Activated naive CD8-positive, alpha-beta T cell treated with anti-CD3 and anti-CD28 coated beads for 36 hours (primary cell): ENCODE measurements around the gene OPTC. TPM values are rescaled to one million over a fixed set of nuclear protein-coding genes. Genes with fewer than 3 reads are reported as not detected.
"Not testable (repeated sequence)": the region's sequence is repeated elsewhere in the genome, so short reads cannot be mapped to it uniquely, and the experiment has no call there.

ENCODE experiments used
- DNase-seq: peaks from one replicate; pipeline ENCODE4 v3.0.0; 2021
- H3K27ac Mint-ChIP-seq: one replicate; pipeline ENCODE4 v1.8.0; 2022; ENCODE audit warnings: mild to moderate bottlenecking, moderate library complexity, mixed read lengths
- H3K27me3 Mint-ChIP-seq: one replicate; pipeline ENCODE4 v1.8.0; 2022; ENCODE audit warnings: mild to moderate bottlenecking, mixed read lengths
- H3K36me3 Mint-ChIP-seq: one replicate; pipeline ENCODE4 v1.8.0; 2021; ENCODE audit warnings: mild to moderate bottlenecking, mixed read lengths
- H3K4me1 Mint-ChIP-seq: one replicate; pipeline ENCODE4 v1.8.0; 2021; ENCODE audit warnings: mixed read lengths
- H3K4me3 Mint-ChIP-seq: one replicate; pipeline ENCODE4 v1.8.0; 2022; ENCODE audit warnings: mild to moderate bottlenecking, moderate library complexity, mixed read lengths
- H3K9me3 Mint-ChIP-seq: one replicate; pipeline ENCODE4 v1.8.0; 2022; ENCODE audit warnings: mixed read lengths
- total RNA-seq, 2 experiments: library from RNA; stranded (reverse); gene quantifications; one replicate each; pipeline ENCODE4 v1.2.3, GENCODE V29; 2021

OPTC gene
- total RNA-seq: not detected

- Mint-ChIP-seq H3K36me3 (no peaks in the 10 kb centered on the region), H3K9me3 (no peaks in the 10 kb centered on the region), H3K27ac (no peak within 1 kb of the TSS), H3K4me1 (no peaks in the 10 kb centered on the region), H3K4me3 (no peak within 1 kb of the TSS), H3K27me3 (no peaks in the 10 kb centered on the region)
- no peak for DNase-seq
Measured at GRCh38 chr1:203493901-203494300, at the start of gene OPTC. TSS of gene OPTC (plus strand) at chr1:203494153. CDS start at chr1:203496006, 1,853 bp downstream.

- DNase-seq: no peak
- Mint-ChIP-seq H3K27ac (no peak overlapping the region), H3K36me3 (no peaks in the 10 kb centered on the region), H3K4me1 (no peaks in the 10 kb centered on the region), H3K4me3 (no peak overlapping the region), H3K27me3 (peaks cover 13% of the 10 kb centered on the region), H3K9me3 (no peaks in the 10 kb centered on the region)
Measured at GRCh38 chr1:203444171-203444576, 49.8 kb upstream of the OPTC start.

- Mint-ChIP-seq H3K36me3 (no peaks in the 10 kb centered on the region), H3K27me3 (peaks cover 16% of the 10 kb centered on the region), H3K9me3 (no peaks in the 10 kb centered on the region), H3K27ac (no peak overlapping the region), H3K4me3 (no peak overlapping the region), H3K4me1 (no peaks in the 10 kb centered on the region)
- DNase-seq: no peak
Measured at GRCh38 chr1:203447151-203447550, 46.8 kb upstream of the OPTC start.

- DNase-seq, H3K4me3 Mint-ChIP-seq, H3K9me3 Mint-ChIP-seq, H3K4me1 Mint-ChIP-seq, H3K27ac Mint-ChIP-seq, H3K36me3 Mint-ChIP-seq: not testable (repeated sequence)
- H3K27me3 Mint-ChIP-seq: peaks cover 19% of the 10 kb centered on the region
Measured at GRCh38 chr1:203447598-203447997, 46.4 kb upstream of the OPTC start.

GRCh38 chr1:203448521-203449061 lies 45.4 kb upstream of the OPTC start:
- DNase-seq: no peak
- H3K4me3 Mint-ChIP-seq: no peak overlapping the region
- H3K27ac Mint-ChIP-seq: no peak overlapping the region
- H3K4me1 Mint-ChIP-seq: no peaks in the 10 kb centered on the region
- H3K9me3 Mint-ChIP-seq: no peaks in the 10 kb centered on the region
- no peaks in the 10 kb centered on the region for H3K36me3 Mint-ChIP-seq
- H3K27me3 Mint-ChIP-seq: peaks cover 25% of the 10 kb centered on the region

GRCh38 chr1:203450001-203450400 lies 44.0 kb upstream of the OPTC start:
- Mint-ChIP-seq H3K4me3 (no peak overlapping the region), H3K27ac (no peak overlapping the region), H3K4me1 (no peaks in the 10 kb centered on the region), H3K27me3 (peaks cover 28% of the 10 kb centered on the region), H3K36me3 (no peaks in the 10 kb centered on the region), H3K9me3 (no peaks in the 10 kb centered on the region)
- no peak for DNase-seq

GRCh38 chr1:203450479-203451149 lies 43.3 kb upstream of the OPTC start:
- Mint-ChIP-seq H3K4me1 (no peaks in the 10 kb centered on the region), H3K9me3 (no peaks in the 10 kb centered on the region), H3K4me3 (no peak overlapping the region), H3K36me3 (no peaks in the 10 kb centered on the region), H3K27ac (no peak overlapping the region), H3K27me3 (peaks cover 28% of the 10 kb centered on the region)
- no peak for DNase-seq

- Mint-ChIP-seq H3K27ac (no peak overlapping the region), H3K36me3 (no peaks in the 10 kb centered on the region), H3K4me3 (no peak overlapping the region), H3K27me3 (peaks cover 28% of the 10 kb centered on the region), H3K4me1 (no peaks in the 10 kb centered on the region), H3K9me3 (no peaks in the 10 kb centered on the region)
- DNase-seq: no peak
Measured at GRCh38 chr1:203451836-203452784, 41.8 kb upstream of the OPTC start.

GRCh38 chr1:203453016-203453415 lies 40.9 kb upstream of the OPTC start:
- Mint-ChIP-seq H3K4me1 (no peaks in the 10 kb centered on the region), H3K27ac (no peak overlapping the region), H3K9me3 (no peaks in the 10 kb centered on the region), H3K36me3 (no peaks in the 10 kb centered on the region), H3K4me3 (no peak overlapping the region), H3K27me3 (peaks cover 28% of the 10 kb centered on the region)
- no peak for DNase-seq

- Mint-ChIP-seq H3K4me1 (no peaks in the 10 kb centered on the region), H3K36me3 (no peaks in the 10 kb centered on the region), H3K27me3 (peaks cover 25% of the 10 kb centered on the region), H3K27ac (no peak overlapping the region), H3K9me3 (no peaks in the 10 kb centered on the region), H3K4me3 (no peak overlapping the region)
- no peak for DNase-seq
Measured at GRCh38 chr1:203453616-203454015, 40.3 kb upstream of the OPTC start.

- H3K4me3 Mint-ChIP-seq: no peak overlapping the region
- peaks cover 21% of the 10 kb centered on the region for H3K27me3 Mint-ChIP-seq
- H3K4me1 Mint-ChIP-seq: no peaks in the 10 kb centered on the region
- no peaks in the 10 kb centered on the region for H3K36me3 Mint-ChIP-seq
- no peak overlapping the region for H3K27ac Mint-ChIP-seq
- no peak for DNase-seq
- no peaks in the 10 kb centered on the region for H3K9me3 Mint-ChIP-seq
Measured at GRCh38 chr1:203454986-203455471, 38.9 kb upstream of the OPTC start.

- Mint-ChIP-seq H3K4me1 (no peaks in the 10 kb centered on the region), H3K36me3 (no peaks in the 10 kb centered on the region), H3K9me3 (no peaks in the 10 kb centered on the region), H3K27ac (no peak overlapping the region), H3K27me3 (peaks cover 23% of the 10 kb centered on the region), H3K4me3 (no peak overlapping the region)
- no peak for DNase-seq
Measured at GRCh38 chr1:203455706-203456105, 38.2 kb upstream of the OPTC start.

GRCh38 chr1:203456577-203456976 lies 37.4 kb upstream of the OPTC start:
- H3K36me3 Mint-ChIP-seq: no peaks in the 10 kb centered on the region
- H3K9me3 Mint-ChIP-seq: no peaks in the 10 kb centered on the region
- H3K4me3 Mint-ChIP-seq: no peak overlapping the region
- DNase-seq: no peak
- H3K4me1 Mint-ChIP-seq: no peaks in the 10 kb centered on the region
- peaks cover 22% of the 10 kb centered on the region for H3K27me3 Mint-ChIP-seq
- no peak overlapping the region for H3K27ac Mint-ChIP-seq

GRCh38 chr1:203458078-203458477 lies 35.9 kb upstream of the OPTC start:
- Mint-ChIP-seq H3K27ac (no peak overlapping the region), H3K36me3 (no peaks in the 10 kb centered on the region), H3K4me3 (no peak overlapping the region), H3K27me3 (peaks cover 13% of the 10 kb centered on the region), H3K9me3 (no peaks in the 10 kb centered on the region), H3K4me1 (peaks cover 6% of the 10 kb centered on the region)
- no peak for DNase-seq

GRCh38 chr1:203459671-203460201 lies 34.2 kb upstream of the OPTC start:
- no peak overlapping the region for H3K4me3 Mint-ChIP-seq
- no peaks in the 10 kb centered on the region for H3K36me3 Mint-ChIP-seq
- H3K4me1 Mint-ChIP-seq: peaks cover 6% of the 10 kb centered on the region
- no peak for DNase-seq
- H3K27me3 Mint-ChIP-seq: peaks cover 15% of the 10 kb centered on the region
- no peak overlapping the region for H3K27ac Mint-ChIP-seq
- H3K9me3 Mint-ChIP-seq: no peaks in the 10 kb centered on the region
